HCT116 (cell line): ENCODE measurements around the gene MEIKIN. TPM values are rescaled to one million over a fixed set of nuclear protein-coding genes. Genes with fewer than 3 reads are reported as not detected.

Experiments used
- ATAC-seq: fragments of 200-7000 bp; cut with Tn5 transposase; 2 replicates; pipeline ENCODE4 v1.9.1; 2020; ENCODE audit warnings: mild to moderate bottlenecking, moderate library complexity
- BruUV-seq: library from RNA; stranded (reverse); fragments of 400-500 nt; replicated peaks from 2 replicates; lab custom pipeline; 2021; lab: Mats Ljungman, UMichigan
- CTCF ChIA-PET: fragments of 300-600 bp; sonication (Branson Sonifier 250); formaldehyde crosslinking; loops from one replicate; lab custom pipeline; 2021; ENCODE audit warnings: antibody characterized with exemption; lab: Charles Lee
- POLR2A ChIA-PET: fragments of 300-600, 350-600 bp; sonication (Branson Sonifier 250); formaldehyde crosslinking; loops from one replicate; lab custom pipeline; 2021; ENCODE audit warnings: antibody characterized with exemption; lab: Charles Lee
- RAD21 ChIA-PET, 2 experiments: fragments of 300-600 bp; sonication (Branson Sonifier 250); formaldehyde crosslinking; loops; one replicate each; lab custom pipeline; 2023; ENCODE audit warnings: low total read pairs in 2 of 2; ENCODE audit not compliant: uncharacterized antibody in 2 of 2, unreplicated experiment in 2 of 2, low non-redundant PET in 1 of 2; lab: Charles Lee
- DNase-seq: peaks from one replicate; pipeline ENCODE4 v3.0.0-alpha.2; 2010; ENCODE audit warnings: low read depth, low spot score
- H2AFZ ChIP-seq: fragments of 200-600 bp; shearing (Covaris generic), sonication (generic); 2 replicates; pipeline ENCODE4 v1.6.1; 2017; ENCODE audit warnings: low read depth, mixed run types, mixed read lengths, antibody characterized with exemption, low read length; ENCODE audit not compliant: poor library complexity, severe bottlenecking
- H3K27ac ChIP-seq: 2 replicates; pipeline ENCODE4 v1.5.1; 2012; ENCODE audit warnings: low read depth, low read length
- H3K27me3 ChIP-seq: fragments of 200-600 bp; sonication (generic); 2 replicates; pipeline ENCODE4 v1.6.1; 2016; ENCODE audit warnings: mixed run types, low read length, mixed read lengths; ENCODE audit not compliant: insufficient read depth
- H3K36me3 ChIP-seq, 2 experiments: fragments of 200-500 bp in 1 of 2; fragments of 200-600 bp in 1 of 2; sonication (Bioruptor generic) in 1 of 2; sonication (generic) in 1 of 2; 2 replicates each; pipeline versions ENCODE4 v1.5.1 to v1.6.1; 2014 to 2016; ENCODE audit warnings: low read length in 2 of 2, inconsistent platforms in 1 of 2, mixed read lengths in 1 of 2, mixed run types in 1 of 2; ENCODE audit not compliant: insufficient read depth in 2 of 2, control insufficient read depth in 1 of 2
- H3K4me1 ChIP-seq, 2 experiments: fragments of 200-600 bp in 1 of 2; sonication (generic) in 1 of 2; 2 replicates each; pipeline versions ENCODE4 v1.5.1 to v1.6.1; 2012 to 2017; ENCODE audit warnings: low read length in 2 of 2, inconsistent platforms in 1 of 2, mild to moderate bottlenecking in 1 of 2, mixed read lengths in 1 of 2, mixed run types in 1 of 2, moderate library complexity in 1 of 2; ENCODE audit not compliant: insufficient read depth in 2 of 2, control insufficient read depth in 1 of 2
- H3K4me2 ChIP-seq: fragments of 200-600 bp; sonication (generic); 2 replicates; pipeline ENCODE4 v1.6.1; 2017; ENCODE audit warnings: mixed run types, low read length, mixed read lengths
- H3K4me3 ChIP-seq, 2 experiments: fragments of 200-600 bp in 1 of 2; sonication (generic) in 1 of 2; replicated peaks in 1 of 2; 2 replicates each; pipeline ENCODE4 v1.5.1; 2011 to 2016; ENCODE audit warnings: low read length in 2 of 2, control low read depth in 1 of 2, low read depth in 1 of 2, mild to moderate bottlenecking in 1 of 2, mixed read lengths in 1 of 2, mixed run types in 1 of 2
- H3K79me2 ChIP-seq: fragments of 200-600 bp; sonication (generic); 2 replicates; pipeline ENCODE4 v1.6.1; 2017; ENCODE audit warnings: mild to moderate bottlenecking, mixed run types, low read length, moderate library complexity, mixed read lengths; ENCODE audit not compliant: insufficient read depth
- H3K9ac ChIP-seq: fragments of 200-600 bp; sonication (generic); 2 replicates; pipeline ENCODE4 v1.6.1; 2016; ENCODE audit warnings: low read length, mixed read lengths
- H3K9me2 ChIP-seq: fragments of 200-600 bp; sonication (generic), shearing (Covaris generic); 2 replicates; pipeline ENCODE4 v1.6.1; 2017; ENCODE audit warnings: mixed run types, mild to moderate bottlenecking, moderate library complexity; ENCODE audit not compliant: insufficient read depth
- H3K9me3 ChIP-seq, 2 experiments: fragments of 200-500 bp in 1 of 2; fragments of 200-600 bp in 1 of 2; sonication (Bioruptor generic) in 1 of 2; sonication (generic) in 1 of 2; 2 replicates each; pipeline ENCODE4 v1.6.1; 2014 to 2017; ENCODE audit warnings: low read length in 2 of 2, mixed read lengths in 2 of 2, inconsistent platforms in 1 of 2, low read depth in 1 of 2, mild to moderate bottlenecking in 1 of 2, mixed run types in 1 of 2, moderate library complexity in 1 of 2; ENCODE audit not compliant: control insufficient read depth in 1 of 2, insufficient read depth in 1 of 2
- H4K20me1 ChIP-seq: fragments of 200-600 bp; sonication (generic), shearing (Covaris generic); 2 replicates; pipeline ENCODE4 v1.6.1; 2017; ENCODE audit warnings: mixed run types, mild to moderate bottlenecking, moderate library complexity; ENCODE audit not compliant: insufficient read depth
- ATF3 ChIP-seq: IDR thresholded peaks from 2 replicates; pipeline ENCODE4 v1.6.1; 2012
- CEBPB ChIP-seq: IDR thresholded peaks from 2 replicates; pipeline ENCODE4 v1.6.1; 2012; ENCODE audit warnings: low read depth
- EGR1 ChIP-seq: IDR thresholded peaks from 2 replicates; pipeline ENCODE4 v1.6.1; 2012; ENCODE audit warnings: low read depth
- FOSL1 ChIP-seq: IDR thresholded peaks from 2 replicates; pipeline ENCODE4 v1.6.1; 2012; ENCODE audit warnings: low read depth
- JUND ChIP-seq: IDR thresholded peaks from 2 replicates; pipeline ENCODE4 v1.6.1; 2012
- SRF ChIP-seq: IDR thresholded peaks from 2 replicates; pipeline ENCODE4 v1.6.1; 2012; ENCODE audit warnings: low read depth
- ZBTB33 ChIP-seq: IDR thresholded peaks from 2 replicates; pipeline ENCODE4 v1.6.1; 2011; ENCODE audit warnings: mild to moderate bottlenecking, low read length, moderate library complexity; ENCODE audit not compliant: insufficient replicate concordance; ENCODE audit errors: extremely low read depth
- ZFX ChIP-seq: fragments of 450-650 bp; IDR thresholded peaks from 2 replicates; pipeline ENCODE4 v1.6.1; 2017
- intact Hi-C: fragments of 100-400 bp; cut with micrococcal nuclease; formaldehyde crosslinking; loops from 2 replicates; pipeline ENCODE4 v1.10.0; 2022
- total RNA-seq: library from RNA; stranded (reverse); gene quantifications from one replicate; pipeline ENCODE4 v1.2.1, GENCODE V29; 2021; ENCODE audit not compliant: unreplicated experiment

Gene MEIKIN
- total RNA-seq, 1 experiment from 2014 or later = not detected

GRCh38 chr5:131825404-131826013 lies 120.0 kb downstream of the MEIKIN start:
- intact Hi-C loops = no loop called here

More at GRCh38 chr5:131825404-131826013, 120.0 kb downstream of the MEIKIN start:
- Histone ChIP-seq H3K36me3 (no peaks in the 10 kb centered on the region), H3K27me3 (no peaks in the 10 kb centered on the region), H3K4me1 (no peaks in the 10 kb centered on the region), H3K4me3 (no peak overlapping the region), H2AFZ (no peak overlapping the region), H3K79me2 (no peaks in the 10 kb centered on the region), H3K9me2 (no peaks in the 10 kb centered on the region), H3K9me3 (0 out of 4 replicates have a peak, but pooled peaks cover 0 to 4% of the 10 kb centered on the region in 2 experiments), H3K27ac (no peak overlapping the region), H3K9ac (no peak overlapping the region), H4K20me1 (no peaks in the 10 kb centered on the region), H3K4me2 (no peak overlapping the region)
- POLR2A ChIA-PET = no interaction called here
- CTCF ChIA-PET = no interaction called here
- RAD21 ChIA-PET = no interaction called here
- no peak for TF ChIP-seq ZFX
- TF ChIP-seq EGR1 = no peak
- no peak for TF ChIP-seq ATF3
- no peak for TF ChIP-seq CEBPB
- TF ChIP-seq JUND = no peak
- no peak for TF ChIP-seq SRF
- no peak for TF ChIP-seq FOSL1
- TF ChIP-seq ZBTB33 = no peak
- DNase-seq (no peak), ATAC-seq (no peak)
- BruUV-seq = no TSS peak
